HL-60/S4 treated with phorbol 12-myristate 13-acetate at 8.2 ng/mL for 4 days and 3 days (cell line): ENCODE data around the gene TET3.

Experiments used
- in situ Hi-C: fragments of 300-500 bp; cut with MboI; formaldehyde crosslinking; loops from 2 replicates; pipeline ENCODE4 v1.15.0; 2022; ENCODE audit warnings: low sequenced_read_pairs

TET3 gene

DNA sequence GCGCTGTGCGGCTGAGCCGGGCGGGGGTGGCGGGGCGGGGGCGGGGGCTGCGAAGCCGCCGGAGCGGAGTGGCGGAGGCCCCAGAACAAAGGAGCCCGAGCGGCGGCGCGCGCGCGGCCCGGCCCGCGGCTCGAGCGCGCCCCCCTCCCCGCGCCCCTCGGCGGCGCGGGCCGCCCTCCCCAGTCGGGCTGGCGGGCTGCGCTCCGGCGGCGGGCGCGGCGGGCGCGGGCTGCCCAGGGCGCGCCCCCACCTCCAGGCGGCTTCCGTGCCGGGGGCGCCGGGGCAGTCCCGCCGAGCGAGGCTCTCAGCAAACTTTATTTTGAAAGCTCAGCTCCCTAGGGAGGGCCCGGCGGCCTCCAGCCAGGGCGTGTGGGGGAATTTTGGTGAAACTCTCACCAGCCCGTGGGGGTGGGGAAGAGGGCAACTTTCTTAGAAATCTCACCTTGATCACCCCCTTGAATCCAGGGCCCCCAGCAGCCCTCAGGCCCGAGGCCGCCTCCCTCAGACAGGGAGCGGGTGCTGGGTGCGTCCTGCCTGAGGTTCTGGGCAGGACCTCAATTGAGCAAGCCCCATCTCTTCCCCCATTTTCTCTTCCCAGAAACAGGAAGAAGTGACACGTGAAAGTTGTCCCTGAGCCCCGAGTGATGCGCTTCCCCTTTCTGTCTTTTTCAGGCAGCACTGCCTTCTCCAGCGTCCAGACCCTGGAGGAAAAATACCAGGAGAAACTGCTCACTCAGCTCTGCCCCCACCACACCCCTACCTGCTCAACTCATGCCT is 786 bp downstream of the TET3 start:
- in situ Hi-C loops, result no loop called here

DNA sequence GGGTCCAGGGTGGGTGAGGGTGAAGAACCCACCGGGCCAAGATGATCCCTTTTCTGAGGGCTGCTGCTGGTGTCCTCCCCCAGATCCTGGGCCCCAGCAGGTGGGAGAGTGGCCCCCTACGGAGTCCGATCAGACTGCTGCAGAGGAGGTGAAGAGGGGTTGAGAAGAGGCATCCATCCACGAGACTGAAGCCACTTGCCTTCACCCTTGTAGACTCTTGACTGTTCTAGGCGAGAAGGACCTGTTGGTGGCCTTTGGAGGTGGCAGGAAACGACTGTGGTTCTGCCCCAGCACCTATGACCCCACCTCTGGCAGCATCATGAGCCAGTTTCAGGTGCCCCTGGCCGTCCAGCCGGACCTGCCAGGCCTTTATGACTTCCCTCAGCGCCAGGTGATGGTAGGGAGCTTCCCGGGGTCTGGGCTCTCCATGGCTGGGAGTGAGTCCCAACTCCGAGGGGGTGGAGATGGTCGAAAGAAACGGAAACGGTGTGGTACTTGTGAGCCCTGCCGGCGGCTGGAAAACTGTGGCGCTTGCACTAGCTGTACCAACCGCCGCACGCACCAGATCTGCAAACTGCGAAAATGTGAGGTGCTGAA is 1.5 kb downstream of the TET3 start:
- in situ Hi-C loops, result no loop called here

DNA sequence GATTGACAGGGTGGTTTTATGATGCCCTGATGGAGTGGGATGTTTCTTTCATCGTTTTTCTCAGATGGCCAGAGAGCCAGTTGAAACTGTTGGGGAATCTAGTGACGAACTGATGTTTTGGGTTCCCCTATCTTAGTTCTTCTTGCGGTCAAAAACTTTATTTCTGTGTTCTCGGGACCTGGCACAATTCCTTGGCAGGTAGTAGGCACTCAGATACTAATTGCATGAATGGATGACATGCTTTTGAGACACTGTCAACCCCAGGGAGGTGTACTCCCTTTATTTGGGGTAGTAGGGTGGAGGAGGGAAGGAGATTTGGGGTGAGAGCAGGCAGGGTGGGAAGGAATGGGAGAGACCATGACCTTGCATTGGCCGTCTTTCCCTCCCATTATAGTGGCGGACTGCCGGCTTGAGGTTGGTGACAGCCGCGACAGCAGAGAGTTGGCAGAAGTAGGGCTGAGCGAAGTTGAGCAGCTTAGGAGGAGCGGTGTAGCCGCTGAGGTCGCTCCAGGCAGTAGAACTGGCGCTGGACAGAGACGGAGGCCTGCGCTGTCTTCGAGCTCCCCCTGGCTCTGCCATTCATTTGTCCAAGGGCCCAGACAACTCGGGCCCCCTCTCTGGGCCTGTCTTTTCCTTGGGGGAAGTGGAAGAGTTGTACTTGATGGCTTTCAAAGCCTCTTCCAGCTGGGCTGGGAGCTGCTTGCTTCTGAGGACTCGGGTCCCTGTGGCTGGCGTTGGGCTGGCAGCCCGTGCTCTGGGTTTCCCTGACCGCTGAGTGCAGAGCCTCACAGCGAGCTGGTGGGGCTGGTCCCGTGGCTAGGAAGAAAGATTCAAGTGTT is 2.6 kb downstream of the TET3 start:
- in situ Hi-C loops, result no loop called here

DNA sequence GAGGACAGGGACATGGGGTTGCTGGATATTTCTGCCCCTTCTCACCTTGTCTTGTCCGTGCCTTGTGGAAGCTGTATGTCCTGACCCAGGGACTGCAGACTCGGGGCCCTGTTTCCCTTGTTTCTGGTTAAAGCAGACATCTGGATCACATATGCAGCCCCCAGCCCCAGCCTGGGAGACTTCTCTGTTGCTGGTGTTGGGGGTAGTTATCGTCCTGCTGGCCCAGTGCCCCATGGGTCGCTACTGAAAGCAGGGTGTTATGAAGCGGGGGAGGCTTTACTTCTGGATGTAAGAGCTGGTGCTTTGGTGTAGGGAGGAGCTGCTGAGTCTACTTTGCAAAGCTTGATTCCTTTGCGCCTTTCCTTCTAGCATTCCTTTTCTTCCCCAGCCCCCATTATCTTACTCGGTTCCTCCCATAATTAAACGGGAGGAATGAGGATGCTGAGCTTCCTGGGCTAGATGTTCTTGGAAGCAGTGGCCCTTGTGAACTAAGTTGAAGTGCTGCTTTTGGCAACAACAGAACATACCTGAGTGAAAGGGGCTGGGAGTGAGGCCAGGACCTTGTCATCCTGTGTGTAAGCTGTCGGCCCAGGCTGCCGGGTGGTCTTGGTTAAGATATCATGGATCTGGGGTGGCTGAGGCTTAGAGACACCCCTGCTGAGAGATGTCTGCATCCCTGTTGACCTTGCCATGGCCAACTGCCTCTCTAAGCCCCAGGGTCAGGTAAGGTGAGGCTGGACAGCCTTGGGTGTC is 3.4 kb downstream of the TET3 start:
- in situ Hi-C loops, result no loop called here

DNA sequence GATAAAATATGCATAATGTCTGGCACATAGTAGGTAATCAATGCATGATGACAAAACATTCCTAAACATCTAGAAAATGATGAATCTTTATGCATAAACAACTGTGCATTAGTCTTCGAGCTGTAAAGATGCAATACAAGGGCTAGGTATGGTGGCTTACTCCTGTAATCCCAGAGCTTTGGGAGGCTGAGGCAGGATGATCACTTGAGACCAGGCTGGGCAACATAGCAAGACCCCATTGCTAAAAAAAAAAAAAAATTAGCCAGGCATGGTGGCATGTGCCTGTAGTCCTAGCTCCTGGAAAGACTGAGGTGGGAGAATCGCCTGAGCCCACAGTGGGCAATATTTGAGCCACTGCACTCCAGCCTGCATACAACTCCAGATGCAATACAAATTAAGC is 5.3 kb downstream of the TET3 start:
- in situ Hi-C loops, result no loop called here

DNA sequence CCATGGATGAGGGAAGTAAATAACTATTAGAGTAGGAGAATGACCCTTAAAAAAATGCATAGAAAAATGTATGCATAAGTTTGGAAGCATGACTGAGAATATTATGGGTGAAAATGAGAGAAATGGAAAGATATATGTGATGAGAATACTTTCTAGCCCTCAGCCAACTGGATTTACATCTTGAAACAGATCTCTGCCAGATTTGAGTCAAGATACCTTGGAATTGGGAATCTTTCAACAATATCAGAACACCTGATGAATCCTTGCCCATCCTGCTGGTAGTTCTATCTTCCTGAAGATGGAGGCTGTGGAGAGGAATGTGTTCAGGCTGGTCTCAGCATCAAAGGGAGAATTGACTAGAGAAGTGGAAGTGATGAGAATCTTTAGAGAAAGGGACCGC is 5.8 kb downstream of the TET3 start:
- in situ Hi-C loops, result no loop called here

DNA sequence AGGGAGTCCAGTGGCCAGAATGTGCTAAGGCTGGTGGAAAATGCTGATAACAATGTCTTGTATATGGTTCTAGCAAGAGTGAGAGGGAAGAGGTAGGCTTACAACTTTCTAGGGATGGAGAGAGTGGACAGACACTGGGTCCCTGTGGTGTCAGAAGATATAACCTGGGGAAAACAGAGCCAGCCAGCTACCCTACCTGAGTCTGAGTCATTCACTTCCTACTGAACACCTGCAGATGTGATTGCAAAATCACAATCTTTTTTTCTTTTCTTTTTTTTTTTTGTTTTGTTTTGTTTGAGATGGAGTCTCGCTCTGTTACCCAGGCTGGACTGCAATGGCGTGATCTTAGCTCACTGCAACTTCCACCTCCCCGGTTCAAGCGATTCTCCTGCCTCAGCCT is 7.3 kb downstream of the TET3 start:
- in situ Hi-C loops, result no loop called here

DNA sequence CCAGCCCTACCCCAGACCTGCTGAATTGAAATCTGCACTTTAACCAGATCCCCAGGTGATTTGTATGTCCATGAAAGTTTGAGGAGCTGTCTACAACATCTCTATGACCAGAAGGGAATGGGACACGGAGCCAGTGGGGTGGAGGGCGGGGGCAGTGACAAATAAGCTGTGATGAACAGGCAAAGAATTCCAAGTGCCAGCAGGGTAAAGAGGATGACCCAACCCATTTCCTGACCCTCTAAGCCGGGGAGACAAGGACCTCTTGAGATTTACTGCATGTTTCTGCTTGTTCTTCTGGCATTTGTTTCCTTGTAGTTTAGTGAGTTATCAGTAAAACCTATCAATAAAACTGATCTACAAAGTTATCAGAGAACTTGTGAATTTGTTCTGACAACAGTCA is 8.7 kb downstream of the TET3 start:
- in situ Hi-C loops, result no loop called here

DNA sequence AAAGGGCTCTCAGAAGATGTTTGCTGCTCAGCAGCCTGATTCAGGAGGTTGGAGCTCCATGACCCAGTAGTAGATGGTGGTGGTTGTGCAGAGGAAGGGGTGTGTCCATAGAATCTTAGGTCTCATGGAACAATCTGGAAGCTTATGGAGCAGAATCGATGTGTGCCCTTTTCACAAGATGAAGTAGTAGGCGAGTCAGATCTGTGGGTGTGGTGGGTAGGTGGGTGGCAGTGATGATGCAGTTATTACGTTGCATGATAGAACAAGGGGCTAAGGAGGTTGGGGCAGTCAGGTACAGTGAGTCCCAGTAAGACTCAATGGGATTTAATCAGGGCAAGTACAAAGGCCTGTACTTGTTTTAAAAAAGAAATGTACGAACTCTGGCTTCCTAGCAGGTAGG is 9.1 kb downstream of the TET3 start:
- in situ Hi-C loops, result no loop called here

DNA sequence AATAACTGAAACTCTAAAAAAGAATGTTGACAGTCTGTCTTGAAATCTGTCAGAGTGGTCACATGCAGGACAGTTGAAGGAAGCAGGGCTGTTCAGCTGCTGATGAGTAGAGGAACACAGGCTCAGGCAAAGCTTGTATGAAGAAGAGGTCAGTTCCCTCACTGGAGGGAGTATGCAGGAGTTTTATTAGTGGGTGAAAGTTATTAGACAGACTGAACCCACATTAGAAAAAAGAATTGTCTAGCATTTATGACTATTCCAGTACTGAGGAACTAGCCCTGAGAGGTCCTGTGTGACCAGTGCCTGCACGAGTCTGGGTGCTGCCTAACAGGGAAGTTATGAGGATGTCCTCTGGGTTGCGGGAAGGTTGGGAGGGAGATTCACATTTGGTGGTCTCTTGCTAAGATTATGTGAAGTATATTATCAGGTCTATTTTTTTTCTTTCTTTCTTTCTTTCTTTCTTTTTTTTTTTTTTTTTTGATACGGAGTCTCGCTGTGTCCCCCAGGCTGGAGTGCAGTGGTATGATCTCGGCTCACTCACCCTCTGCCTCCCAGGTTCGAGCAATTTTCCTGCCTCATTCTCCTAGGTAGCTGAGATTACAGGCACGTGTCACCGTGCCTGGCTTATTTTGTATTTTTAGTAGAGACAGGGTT is 9.6 kb downstream of the TET3 start:
- in situ Hi-C loops, result no loop called here

DNA sequence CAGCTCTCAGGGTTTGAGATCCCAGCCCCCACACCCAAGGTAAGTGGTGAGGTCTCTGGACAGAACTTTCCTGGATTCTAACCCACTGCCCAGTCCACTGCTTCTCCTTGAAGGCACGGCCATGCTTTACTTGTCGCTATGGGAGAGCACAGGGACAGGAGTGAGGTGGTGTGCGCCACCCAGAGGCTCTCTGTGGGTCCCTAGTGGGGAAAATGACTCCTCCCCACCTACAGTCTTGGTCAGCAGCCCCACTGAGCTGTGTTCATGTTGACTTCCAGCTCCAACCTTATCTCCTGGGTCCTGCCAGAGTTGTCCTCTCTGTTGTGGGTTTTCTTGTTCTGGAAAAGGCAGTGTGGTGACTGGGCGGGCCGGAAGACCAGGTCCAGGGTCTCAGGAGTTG is 11.1 kb downstream of the TET3 start:
- in situ Hi-C loops, result no loop called here

DNA sequence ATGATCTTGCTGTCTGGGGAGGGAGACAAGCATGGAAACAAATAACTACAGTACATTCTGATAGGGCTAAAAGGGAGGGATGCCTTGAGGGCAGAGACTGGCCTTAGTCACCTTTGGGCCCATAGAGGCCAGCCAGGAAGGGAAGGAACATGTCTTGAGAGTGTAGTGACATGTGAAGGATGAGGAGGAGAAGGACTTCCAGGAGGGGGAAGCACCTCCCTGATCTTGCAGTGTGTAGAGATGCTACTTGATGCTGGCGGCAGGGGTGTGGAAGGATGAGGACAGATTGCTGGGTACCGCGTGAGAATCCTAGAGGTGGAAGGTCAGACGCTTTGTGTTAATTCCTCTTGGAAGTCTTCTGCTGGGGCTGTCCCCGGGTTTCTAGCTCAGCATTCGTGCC is 13.1 kb downstream of the TET3 start:
- in situ Hi-C loops, result no loop called here

DNA sequence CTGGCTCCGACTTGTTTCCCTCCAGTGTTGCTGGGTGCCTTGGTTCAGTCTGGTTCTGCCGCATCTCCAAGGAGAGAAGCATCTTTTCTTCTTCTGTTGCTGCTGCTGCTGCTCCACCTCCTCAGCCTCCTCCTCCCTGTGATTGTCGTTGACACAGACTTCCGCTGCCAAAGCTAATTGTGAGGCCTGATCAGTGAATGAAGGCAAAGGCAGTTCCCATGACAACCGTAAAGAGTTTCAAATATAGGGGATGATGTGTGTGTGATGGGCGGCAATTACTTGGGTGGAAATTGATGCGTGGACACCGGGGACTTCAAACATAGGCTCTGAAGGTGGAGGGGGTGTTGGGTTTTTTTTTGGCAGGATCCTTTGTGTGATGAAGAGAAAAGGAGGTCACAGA is 13.7 kb downstream of the TET3 start:
- in situ Hi-C loops, result no loop called here

DNA sequence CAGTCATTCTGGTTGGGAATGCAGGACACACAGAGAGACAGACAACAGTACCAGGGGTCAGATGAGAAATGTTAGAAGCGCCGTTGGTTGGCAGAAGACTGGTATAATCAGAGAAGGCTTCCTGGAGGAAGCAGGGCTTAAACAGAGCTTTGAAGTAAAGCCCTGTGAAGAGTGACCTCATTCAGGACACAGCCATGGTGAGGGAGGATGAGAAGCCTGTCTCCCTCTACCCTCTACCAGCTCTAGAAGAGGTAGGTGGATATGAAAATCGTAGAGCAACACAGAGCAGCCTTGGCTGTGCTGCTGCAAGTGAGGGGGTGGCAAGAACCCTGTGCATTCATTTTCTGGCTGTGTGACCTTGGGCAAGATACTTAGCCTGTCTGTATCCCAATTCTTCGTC is 14.2 kb downstream of the TET3 start:
- in situ Hi-C loops, result no loop called here

DNA sequence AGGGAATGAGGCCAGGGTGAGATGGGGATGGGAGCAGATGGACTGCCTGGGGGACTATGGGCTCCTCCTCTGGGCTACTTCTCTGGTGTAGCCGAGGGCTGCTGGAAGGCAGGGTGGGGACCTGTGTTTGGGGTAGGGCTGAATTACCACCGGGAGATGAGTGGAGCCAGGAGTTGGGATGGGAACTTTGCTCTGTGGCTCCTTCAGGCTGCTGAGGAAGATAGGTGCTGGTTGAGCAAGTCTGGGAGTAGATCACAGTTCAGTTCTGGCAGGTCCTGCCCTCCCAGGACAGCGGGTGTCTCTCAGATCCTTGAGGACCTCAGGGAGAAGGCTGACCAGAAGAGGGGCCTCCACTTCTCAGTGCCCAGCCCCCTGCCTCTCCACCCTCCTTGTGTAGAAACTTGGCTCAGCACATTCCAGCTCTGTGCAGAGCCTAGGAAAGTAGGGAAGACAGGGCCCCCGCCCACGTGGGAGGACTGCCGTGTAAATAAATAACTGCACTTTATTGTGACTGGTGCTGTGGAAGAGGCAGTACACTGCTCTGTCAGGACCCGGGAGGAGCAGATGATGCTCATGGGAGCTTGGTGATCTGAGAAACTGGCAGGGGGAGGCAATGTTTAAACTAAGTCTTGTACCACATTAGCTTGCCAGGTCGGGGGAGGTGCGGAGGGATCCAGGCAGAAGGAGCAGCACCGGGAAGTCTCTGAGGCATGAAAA is 15.3 kb downstream of the TET3 start:
- in situ Hi-C loops, result no loop called here

DNA sequence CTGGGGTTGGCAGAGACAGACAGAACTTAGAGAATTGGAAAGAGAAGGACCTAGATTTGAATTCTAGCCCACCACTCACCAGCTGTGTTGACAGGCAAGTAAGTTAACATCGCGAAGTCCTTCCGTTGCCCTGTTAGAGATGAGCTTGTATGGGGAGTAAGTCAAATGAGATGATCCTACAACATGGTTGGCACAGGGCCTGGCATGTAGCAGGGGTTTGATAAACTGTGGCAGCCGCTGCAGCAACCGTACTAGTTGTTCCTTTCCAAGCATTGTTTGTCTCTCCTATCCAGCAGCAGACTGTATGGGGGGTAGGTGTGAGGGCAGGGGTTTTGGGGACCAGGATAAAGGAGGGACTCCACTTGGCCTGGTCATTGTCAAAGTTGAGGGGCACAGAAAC is 16.0 kb downstream of the TET3 start:
- in situ Hi-C loops, result no loop called here

DNA sequence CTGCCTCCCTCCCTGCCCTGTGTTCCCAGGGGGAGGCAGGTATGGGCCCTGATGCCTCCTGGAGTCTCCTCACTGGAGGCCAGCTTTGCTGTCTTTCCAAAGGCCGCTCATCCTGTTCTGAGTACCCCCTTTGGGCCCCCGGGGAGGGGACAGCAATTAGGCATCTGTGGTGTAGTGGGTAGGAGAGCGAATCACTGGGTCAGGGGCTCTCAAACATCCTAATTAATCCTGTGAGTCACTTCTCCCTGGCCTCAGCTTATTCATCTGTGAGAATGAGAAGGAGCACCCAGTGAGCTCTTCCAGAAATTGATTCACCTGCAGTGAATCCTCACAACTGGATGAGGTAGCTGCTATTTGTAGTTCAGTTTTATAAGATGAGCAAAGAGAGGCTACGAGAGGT is 16.4 kb downstream of the TET3 start:
- in situ Hi-C loops, result no loop called here

DNA sequence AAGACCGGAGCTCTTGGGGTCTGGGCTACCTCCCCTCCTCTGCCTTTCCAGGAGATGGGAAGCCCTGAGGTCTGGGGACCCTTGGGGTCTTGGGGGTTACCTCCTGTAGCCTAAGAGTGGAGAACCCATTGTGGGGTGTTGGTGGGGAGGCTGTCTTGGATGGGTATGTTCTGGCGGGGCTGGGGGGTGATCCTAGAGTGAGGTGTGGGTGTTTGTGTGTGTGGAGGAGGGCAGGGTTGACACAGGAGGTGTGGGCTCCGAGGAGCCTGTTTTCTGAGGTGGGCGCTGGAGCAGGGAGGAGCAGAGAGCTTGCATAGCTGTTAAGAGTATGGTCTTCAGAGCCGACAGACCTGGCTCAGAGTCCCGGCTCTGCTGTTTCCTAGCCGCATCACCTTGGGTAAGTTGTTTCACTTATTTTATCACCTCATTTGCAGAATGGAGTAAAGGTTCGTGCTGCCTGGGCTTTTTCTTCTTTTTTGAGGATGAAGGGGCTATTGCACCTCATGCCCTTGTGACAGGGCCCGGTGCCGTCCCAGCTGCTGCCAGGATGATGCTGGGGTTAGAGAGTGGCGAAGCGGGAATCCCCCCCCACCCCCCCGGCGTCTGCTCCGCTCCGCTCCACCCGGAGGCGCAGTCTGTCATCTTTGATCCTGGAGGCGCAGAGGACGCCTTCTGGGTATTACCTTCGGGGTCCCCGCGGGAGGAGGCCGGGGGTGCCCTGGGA is 17.2 kb downstream of the TET3 start:
- in situ Hi-C loops, result no loop called here
